ENCODE data around the gene TGFBI. TPM values are rescaled to one million over a fixed set of nuclear protein-coding genes. Genes with fewer than 3 reads are reported as not detected.

Gene TGFBI
- polyA plus RNA-seq, 3 donors = 480 to 653 (median 565) TPM

DNA sequence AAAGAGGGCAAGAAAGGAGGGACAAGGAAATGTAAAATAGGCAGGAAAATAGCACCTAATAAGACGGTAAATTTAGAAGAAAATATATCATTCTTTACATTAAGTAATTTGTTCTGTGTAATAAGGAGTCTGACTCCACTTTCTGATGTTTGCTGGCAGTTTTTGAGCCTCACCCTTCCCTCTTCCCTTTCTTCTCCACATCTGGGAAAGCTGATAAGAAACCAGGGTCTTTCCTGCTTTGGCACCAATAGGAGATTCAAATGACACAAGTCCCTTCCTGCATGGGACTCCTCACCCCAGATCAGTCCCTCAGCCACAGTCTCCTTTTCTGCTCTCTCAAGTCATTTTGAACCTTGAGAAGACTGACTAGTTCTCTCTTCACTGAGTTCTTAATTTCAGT is 42.8 kb upstream of the TGFBI start:
- H3K9ac ChIP-seq (ENCODE audit: insufficient read depth, low read length, poor library complexity, severe bottlenecking) = no peak overlapping the region
- H4K20me1 ChIP-seq (ENCODE audit: insufficient read depth, low read length) = no peaks in the 10 kb centered on the region
- H3K4me2 ChIP-seq (replicated peaks; ENCODE audit: extremely low read depth, low read length, poor library complexity, severe bottlenecking) = no peak overlapping the region
- no peak for DNase-seq
- H3K36me3 Mint-ChIP-seq = no peaks in the 10 kb centered on the region
- H3K36me3 ChIP-seq (replicated peaks in 1 of 2; ENCODE audit: control insufficient read depth in 1 of 2, insufficient read depth in 2 of 2, low read length in 2 of 2) = no peaks in the 10 kb centered on the region
- peaks cover 6 to 15% (median 11%) of the 10 kb centered on the region in 3 donors for H3K27me3 Mint-ChIP-seq (ENCODE audit: low read depth in 3 of 3)
- peaks cover 13% of the 10 kb centered on the region for H3K4me1 Mint-ChIP-seq
- no peak overlapping the region for H3K4me3 ChIP-seq (replicated peaks in 1 of 3; ENCODE audit: low read depth in 2 of 3, low read length in 3 of 3)
- peaks cover 0 to 2% (median 0%) of the 10 kb centered on the region in 7 donors for H3K9me3 Mint-ChIP-seq
- no peak overlapping the region for H3K27ac ChIP-seq (ENCODE audit: low read depth in 1 of 2, low read length in 2 of 2)
- TF ChIP-seq, protein P1, sequence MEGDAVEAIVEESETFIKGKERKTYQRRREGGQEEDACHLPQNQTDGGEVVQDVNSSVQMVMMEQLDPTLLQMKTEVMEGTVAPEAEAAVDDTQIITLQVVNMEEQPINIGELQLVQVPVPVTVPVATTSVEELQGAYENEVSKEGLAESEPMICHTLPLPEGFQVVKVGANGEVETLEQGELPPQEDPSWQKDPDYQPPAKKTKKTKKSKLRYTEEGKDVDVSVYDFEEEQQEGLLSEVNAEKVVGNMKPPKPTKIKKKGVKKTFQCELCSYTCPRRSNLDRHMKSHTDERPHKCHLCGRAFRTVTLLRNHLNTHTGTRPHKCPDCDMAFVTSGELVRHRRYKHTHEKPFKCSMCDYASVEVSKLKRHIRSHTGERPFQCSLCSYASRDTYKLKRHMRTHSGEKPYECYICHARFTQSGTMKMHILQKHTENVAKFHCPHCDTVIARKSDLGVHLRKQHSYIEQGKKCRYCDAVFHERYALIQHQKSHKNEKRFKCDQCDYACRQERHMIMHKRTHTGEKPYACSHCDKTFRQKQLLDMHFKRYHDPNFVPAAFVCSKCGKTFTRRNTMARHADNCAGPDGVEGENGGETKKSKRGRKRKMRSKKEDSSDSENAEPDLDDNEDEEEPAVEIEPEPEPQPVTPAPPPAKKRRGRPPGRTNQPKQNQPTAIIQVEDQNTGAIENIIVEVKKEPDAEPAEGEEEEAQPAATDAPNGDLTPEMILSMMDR (IDR thresholded peaks at IDR 0.05) = no peak
- intact Hi-C loops (cut with micrococcal nuclease) = no loop called here
- H3K79me2 ChIP-seq (ENCODE audit: insufficient read depth, low read length) = no peaks in the 10 kb centered on the region
- peaks cover 6 to 8% of the 10 kb centered on the region in 2 donors for H3K4me1 ChIP-seq (ENCODE audit: control insufficient read depth in 1 of 2, insufficient read depth in 2 of 2, low read length in 2 of 2)
- no peaks in the 10 kb centered on the region for H3K9me3 ChIP-seq (replicated peaks in 1 of 2; ENCODE audit: control insufficient read depth in 1 of 2, insufficient read depth in 1 of 2, low read length in 2 of 2)
- H2AFZ ChIP-seq (ENCODE audit: insufficient read depth, low read depth, low read length, poor library complexity, severe bottlenecking) = no peak overlapping the region
- WGBS (ENCODE audit: insufficient coverage) = no CpG with 5 or more reads among the region's 1 CpG
- H3K4me3 Mint-ChIP-seq = no peak overlapping the region
- H3K27ac Mint-ChIP-seq = no peak overlapping the region
- peaks cover 0 to 4% of the 10 kb centered on the region in 2 donors for H3K27me3 ChIP-seq (ENCODE audit: control insufficient read depth in 2 of 2, insufficient read depth in 2 of 2, low read length in 2 of 2)

- 100% methylated on average over 1 of the region's 3 CpGs for WGBS (ENCODE audit: insufficient coverage)
- Histone ChIP-seq H3K79me2 (ENCODE audit: insufficient read depth, low read length) (no peaks in the 10 kb centered on the region), H3K4me1 (ENCODE audit: control insufficient read depth in 1 of 2, insufficient read depth in 2 of 2, low read length in 2 of 2) (peaks cover 6 to 12% of the 10 kb centered on the region in 2 donors), H3K9ac (ENCODE audit: insufficient read depth, low read length, poor library complexity, severe bottlenecking) (no peak overlapping the region), H3K4me3 (replicated peaks in 1 of 3; ENCODE audit: low read depth in 2 of 3, low read length in 3 of 3) (no peak overlapping the region), H3K27ac (ENCODE audit: low read depth in 1 of 2, low read length in 2 of 2) (no peak overlapping the region), H2AFZ (ENCODE audit: insufficient read depth, low read depth, low read length, poor library complexity, severe bottlenecking) (no peak overlapping the region), H3K9me3 (replicated peaks in 1 of 2; ENCODE audit: control insufficient read depth in 1 of 2, insufficient read depth in 1 of 2, low read length in 2 of 2) (no peaks in the 10 kb centered on the region), H3K27me3 (ENCODE audit: control insufficient read depth in 2 of 2, insufficient read depth in 2 of 2, low read length in 2 of 2) (peaks cover 0 to 4% of the 10 kb centered on the region in 2 donors), H4K20me1 (ENCODE audit: insufficient read depth, low read length) (no peaks in the 10 kb centered on the region), H3K36me3 (replicated peaks in 1 of 2; ENCODE audit: control insufficient read depth in 1 of 2, insufficient read depth in 2 of 2, low read length in 2 of 2) (no peaks in the 10 kb centered on the region), H3K4me2 (replicated peaks; ENCODE audit: extremely low read depth, low read length, poor library complexity, severe bottlenecking) (no peak overlapping the region)
- TF ChIP-seq, protein P1 (IDR thresholded peaks at IDR 0.05) = no peak
- no peaks in the 10 kb centered on the region for H3K36me3 Mint-ChIP-seq
- no peak overlapping the region for H3K4me3 Mint-ChIP-seq
- intact Hi-C loops (cut with micrococcal nuclease) = no loop called here
- H3K27ac Mint-ChIP-seq = no peak overlapping the region
- H3K9me3 Mint-ChIP-seq = peaks cover 0 to 2% (median 0%) of the 10 kb centered on the region in 7 donors
- DNase-seq = no peak
- H3K27me3 Mint-ChIP-seq (ENCODE audit: low read depth in 3 of 3) = peaks cover 6 to 15% (median 13%) of the 10 kb centered on the region in 3 donors
- peaks cover 13% of the 10 kb centered on the region for H3K4me1 Mint-ChIP-seq
Measured at GRCh38 chr5:135986401-135986800, 42.4 kb upstream of the TGFBI start.
